ENCODE results near the gene DNMBP. TPM values are rescaled to one million over a fixed set of nuclear protein-coding genes. Genes with fewer than 3 reads are reported as not detected.

Gene DNMBP
- total RNA-seq, 1 experiment from 2014 or later, result 39.3 TPM

GRCh38 chr10:99881371-99881770, 128.4 kb downstream of the DNMBP start:
- in situ Hi-C loops (cut with HindIII; ENCODE audit: low pct_unique_long_range_greater_than_20kb, low sequenced_read_pairs) (no loop called here), intact Hi-C loops (cut with micrococcal nuclease; ENCODE audit: unreplicated experiment) (no loop called here)
- H3K27me3 ChIP-seq (ENCODE audit: control insufficient read depth, insufficient read depth, low read length), result no peaks in the 10 kb centered on the region
- TF ChIP-seq SIN3A (IDR thresholded peaks at IDR 0.05; ENCODE audit: borderline replicate concordance, insufficient read depth, low read depth, low read length) (no peak), CTCF (IDR thresholded peaks at IDR 0.05) (no peak), POLR2AphosphoS5 (IDR thresholded peaks at IDR 0.05; ENCODE audit: low read depth, low read length) (no peak), REST (IDR thresholded peaks at IDR 0.05; ENCODE audit: insufficient read depth in 1 of 2, low read depth in 2 of 2, low read length in 1 of 2) (no peak), TCF7L2 (IDR thresholded peaks at IDR 0.05; ENCODE audit: low read depth, low read length) (no peak)
- no peak overlapping the region for H3K4me3 ChIP-seq (ENCODE audit: low read depth in 2 of 2, low read length in 2 of 2)
- H3K27ac ChIP-seq (ENCODE audit: low read length), result no peak overlapping the region
- no peak for DNase-seq (ENCODE audit: low read depth, low spot score)
- no TSS peak for BruUV-seq (replicated peaks)
- peaks cover 41% of the 10 kb centered on the region for H3K36me3 ChIP-seq (ENCODE audit: control insufficient read depth, insufficient read depth, low read length)
- H3K9me3 ChIP-seq (ENCODE audit: control insufficient read depth, insufficient read depth, low read depth, low read length), result no peaks in the 10 kb centered on the region
- no peak for ATAC-seq
- ChIA-PET CTCF (no interaction called here), POLR2A (no interaction called here)
- H3K4me1 ChIP-seq (ENCODE audit: control insufficient read depth, insufficient read depth, low read length), result no peaks in the 10 kb centered on the region

GRCh38 chr10:99880080-99880835, 129.5 kb downstream of the DNMBP start:
- H3K36me3 ChIP-seq (ENCODE audit: control insufficient read depth, insufficient read depth, low read length), result peaks cover 38% of the 10 kb centered on the region
- in situ Hi-C loops (cut with HindIII; ENCODE audit: low pct_unique_long_range_greater_than_20kb, low sequenced_read_pairs) (no loop called here), intact Hi-C loops (cut with micrococcal nuclease; ENCODE audit: unreplicated experiment) (no loop called here)
- ATAC-seq, result no peak
- no peaks in the 10 kb centered on the region for H3K4me1 ChIP-seq (ENCODE audit: control insufficient read depth, insufficient read depth, low read length)
- no TSS peak for BruUV-seq (replicated peaks)
- no peak overlapping the region for H3K27ac ChIP-seq (ENCODE audit: low read length)
- H3K4me3 ChIP-seq (ENCODE audit: low read depth in 2 of 2, low read length in 2 of 2), result no peak overlapping the region
- no peaks in the 10 kb centered on the region for H3K27me3 ChIP-seq (ENCODE audit: control insufficient read depth, insufficient read depth, low read length)
- POLR2A ChIA-PET, result no interaction called here
- CTCF ChIA-PET, result no interaction called here
- no peak for DNase-seq (ENCODE audit: low read depth, low spot score)
- no peak for TF ChIP-seq POLR2AphosphoS5 (IDR thresholded peaks at IDR 0.05; ENCODE audit: low read depth, low read length)
- no peak for TF ChIP-seq SIN3A (IDR thresholded peaks at IDR 0.05; ENCODE audit: borderline replicate concordance, insufficient read depth, low read depth, low read length)
- no peak for TF ChIP-seq CTCF (IDR thresholded peaks at IDR 0.05)
- no peak for TF ChIP-seq REST (IDR thresholded peaks at IDR 0.05; ENCODE audit: insufficient read depth in 1 of 2, low read depth in 2 of 2, low read length in 1 of 2)
- no peak for TF ChIP-seq TCF7L2 (IDR thresholded peaks at IDR 0.05; ENCODE audit: low read depth, low read length)
- no peaks in the 10 kb centered on the region for H3K9me3 ChIP-seq (ENCODE audit: control insufficient read depth, insufficient read depth, low read depth, low read length)

All from Panc1 (cell line).